Sigmoid colon (tissue), 7 donors: Measurements from ENCODE around the gene CTCF. TPM values are rescaled to one million over a fixed set of nuclear protein-coding genes. Genes with fewer than 3 reads are reported as not detected.

Source experiments
- DNase-seq: peaks from one replicate; pipeline ENCODE4 v3.0.0-alpha.2; 2019
- H3K27ac ChIP-seq, 4 donors: fragments of 200-600 bp; sonication (generic); one replicate each; pipeline ENCODE4 v1.5.1; 2016 to 2019; ENCODE audit warnings: mild to moderate bottlenecking in 1 of 4
- H3K27me3 ChIP-seq, 3 donors: fragments of 200-600 bp; sonication (generic); one replicate each; pipeline ENCODE4 v1.5.1; 2019; ENCODE audit warnings: mild to moderate bottlenecking in 1 of 3
- H3K36me3 ChIP-seq, 4 donors: fragments of 200-600 bp; sonication (generic); one replicate each; pipeline ENCODE4 v1.5.1; 2016 to 2019
- H3K4me1 ChIP-seq, 4 donors: fragments of 200-600 bp; sonication (generic); one replicate each; pipeline ENCODE4 v1.5.1; 2017 to 2019
- H3K4me3 ChIP-seq, 4 donors: fragments of 200-600 bp; sonication (generic); one replicate each; pipeline ENCODE4 v1.5.1; 2017 to 2019; ENCODE audit warnings: mild to moderate bottlenecking in 2 of 4, moderate library complexity in 1 of 4
- H3K9me3 ChIP-seq, 4 donors: fragments of 200-600 bp in 3 of 4; sonication (generic) in 3 of 4; one replicate each; pipeline versions ENCODE4 v1.5.1 to v1.6.1; 2013 to 2019
- EP300 ChIP-seq, 4 donors: sonication (generic); formaldehyde crosslinking; IDR thresholded peaks; one replicate each; pipeline ENCODE4 v1.6.1; 2017; ENCODE audit warnings: antibody characterized with exemption in 4 of 4
- POLR2A ChIP-seq, 2 donors: fragments of 450-650 bp; IDR thresholded peaks; one replicate each; pipeline ENCODE4 v1.6.1; 2016; ENCODE audit warnings: antibody characterized with exemption in 2 of 2, mild to moderate bottlenecking in 2 of 2, moderate library complexity in 2 of 2
- POLR2AphosphoS5 ChIP-seq, 4 donors: sonication (generic); formaldehyde crosslinking; IDR thresholded peaks; one replicate each; pipeline ENCODE4 v1.6.1; 2017; ENCODE audit warnings: antibody characterized with exemption in 4 of 4
- WGBS, 2 donors: extraction: QIAGEN DNeasy Blood & Tissue Kit; methylation state at CpG; one replicate each; pipeline ENCODE4 v1.1.7; 2013; 5-methylcytosine and 5-hydroxymethylcytosine counted together
- intact Hi-C: fragments of 100-400 bp; cut with DNase I; formaldehyde crosslinking; loops from one replicate; pipeline ENCODE4 v1.15.1; 2023
- polyA plus RNA-seq, 3 donors: library from polyadenylated mRNA; stranded (reverse); fragments of 200-250 nt; gene quantifications; one replicate each; pipeline ENCODE4 v1.2.3, GENCODE V29; 2013
- total RNA-seq, 4 donors: library from RNA; depleted of rRNA; stranded (reverse); fragments of >200 nt; gene quantifications; one replicate each; pipeline ENCODE4 v1.1.0, GENCODE V29; 2016
- TF ChIP-seq, protein P1 (sequence below), 4 experiments: fragments of 450-650 bp in 3 of 4; fragments of 200-600 bp in 1 of 4; IDR thresholded peaks; one replicate each; pipeline ENCODE4 v1.5.1; 2016 to 2019; ENCODE audit warnings: antibody characterized with exemption in 4 of 4, mild to moderate bottlenecking in 3 of 4, moderate library complexity in 2 of 4
- donor health status: healthy with polysubstance abuse.
- donor health status: Bipolar disorder and iron deficiency.
- donor health status: healthy.

CTCF gene
- total and polyA plus RNA-seq, 7 donors: 25.8 to 45.7 (median 29.2) TPM

DNA sequence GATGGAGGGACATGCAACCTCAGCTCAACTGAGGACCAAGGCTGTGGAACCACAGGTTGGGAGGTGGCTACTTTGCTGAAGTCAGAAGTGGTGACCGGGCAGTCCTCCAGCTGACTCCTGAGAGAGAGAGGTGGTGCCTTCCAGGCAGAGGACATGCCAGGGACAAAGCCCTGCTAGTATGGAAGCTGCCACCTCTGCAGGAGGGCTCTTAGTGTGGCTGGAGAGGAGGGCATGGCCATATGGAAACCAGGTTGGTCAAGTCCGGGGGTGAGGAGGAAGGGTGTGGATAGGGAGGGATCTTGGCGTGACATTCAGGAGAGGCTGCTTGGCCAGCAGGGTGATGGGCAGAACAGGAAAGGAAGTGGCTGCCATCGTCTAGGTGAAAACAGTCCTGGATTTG, 110.0 kb downstream of the CTCF start:
- TF ChIP-seq EP300 (IDR thresholded peaks at IDR 0.05) (no peak), POLR2A (IDR thresholded peaks at IDR 0.05) (no peak), POLR2AphosphoS5 (IDR thresholded peaks at IDR 0.05) (no peak)
- TF ChIP-seq, protein P1, sequence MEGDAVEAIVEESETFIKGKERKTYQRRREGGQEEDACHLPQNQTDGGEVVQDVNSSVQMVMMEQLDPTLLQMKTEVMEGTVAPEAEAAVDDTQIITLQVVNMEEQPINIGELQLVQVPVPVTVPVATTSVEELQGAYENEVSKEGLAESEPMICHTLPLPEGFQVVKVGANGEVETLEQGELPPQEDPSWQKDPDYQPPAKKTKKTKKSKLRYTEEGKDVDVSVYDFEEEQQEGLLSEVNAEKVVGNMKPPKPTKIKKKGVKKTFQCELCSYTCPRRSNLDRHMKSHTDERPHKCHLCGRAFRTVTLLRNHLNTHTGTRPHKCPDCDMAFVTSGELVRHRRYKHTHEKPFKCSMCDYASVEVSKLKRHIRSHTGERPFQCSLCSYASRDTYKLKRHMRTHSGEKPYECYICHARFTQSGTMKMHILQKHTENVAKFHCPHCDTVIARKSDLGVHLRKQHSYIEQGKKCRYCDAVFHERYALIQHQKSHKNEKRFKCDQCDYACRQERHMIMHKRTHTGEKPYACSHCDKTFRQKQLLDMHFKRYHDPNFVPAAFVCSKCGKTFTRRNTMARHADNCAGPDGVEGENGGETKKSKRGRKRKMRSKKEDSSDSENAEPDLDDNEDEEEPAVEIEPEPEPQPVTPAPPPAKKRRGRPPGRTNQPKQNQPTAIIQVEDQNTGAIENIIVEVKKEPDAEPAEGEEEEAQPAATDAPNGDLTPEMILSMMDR (IDR thresholded peaks at IDR 0.05): no peak
- Histone ChIP-seq H3K36me3 (no peaks in the 10 kb centered on the region), H3K9me3 (no peaks in the 10 kb centered on the region), H3K4me1 (peaks cover 0 to 33% (median 29%) of the 10 kb centered on the region in 4 donors), H3K27ac (peak overlapping the region in 1 of 4 donors; percentile 71), H3K4me3 (no peak overlapping the region), H3K27me3 (no peaks in the 10 kb centered on the region)
- DNase-seq: no peak
- intact Hi-C loops: loop anchor here (2.0 to 5.0 kb wide), 2 partner anchors 46 to 145 kb away; partner anchors contain the start of gene GFOD2
- WGBS, 2 donors: 14 to 45% methylated on average over 4 of the region's 4 CpGs

DNA sequence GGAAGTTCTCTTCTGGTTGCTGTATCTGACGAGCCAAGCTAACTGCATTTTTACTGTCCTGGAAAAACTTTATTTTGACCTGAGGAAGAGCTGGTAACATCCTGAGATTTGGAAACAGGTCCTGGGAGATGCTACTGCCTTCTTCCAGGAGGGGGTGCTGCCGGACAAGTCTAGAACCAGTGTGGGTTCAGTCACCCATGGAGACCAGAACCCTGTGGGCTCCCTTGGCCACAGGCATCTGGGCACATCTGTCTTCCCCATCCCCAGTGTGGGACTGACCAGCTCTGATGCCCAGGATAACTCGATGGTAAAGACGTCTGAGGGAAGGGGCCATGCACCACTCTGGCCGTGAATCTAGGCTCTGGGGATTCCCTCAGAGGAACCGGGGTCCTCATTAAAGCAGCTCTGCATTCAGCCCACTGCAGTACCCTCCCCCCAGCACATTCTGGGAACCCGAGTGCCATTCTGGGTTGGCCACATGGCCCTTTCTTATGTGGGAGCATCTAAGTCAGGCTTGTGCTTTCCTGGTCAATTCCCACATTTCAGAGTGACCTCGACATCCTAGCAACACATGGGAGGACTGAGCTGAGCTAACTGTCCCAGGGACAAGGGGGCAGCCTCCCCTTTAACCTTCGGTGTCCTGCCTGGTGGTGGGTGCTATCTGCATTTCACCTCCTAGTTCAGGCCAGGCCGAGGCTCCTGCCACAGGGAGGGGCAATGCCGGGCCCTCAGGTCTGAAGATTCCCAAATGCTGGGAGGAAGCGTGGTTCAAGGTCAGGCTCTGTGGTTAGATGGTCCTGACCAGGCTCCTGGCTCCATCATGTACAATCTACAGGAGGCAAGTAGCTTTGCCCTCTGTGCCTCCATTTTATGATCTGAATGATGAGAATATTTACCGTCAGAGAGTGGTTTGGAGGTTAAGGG, 110.7 kb downstream of the CTCF start:
- Histone ChIP-seq H3K27ac (peak overlapping the region; percentile 58 to 72 (median 70)), H3K4me3 (no peak overlapping the region), H3K4me1 (peaks cover 0 to 27% (median 24%) of the 10 kb centered on the region in 4 donors), H3K27me3 (no peaks in the 10 kb centered on the region), H3K9me3 (no peaks in the 10 kb centered on the region), H3K36me3 (no peaks in the 10 kb centered on the region)
- WGBS, 2 donors: 28 to 54% methylated on average over 13 of the region's 13 CpGs
- peak; percentile 83 for DNase-seq
- intact Hi-C loops: loop anchor here (2.0 to 5.0 kb wide), 2 partner anchors 46 to 144 kb away; partner anchors contain the start of gene GFOD2
- TF ChIP-seq, protein P1 (IDR thresholded peaks at IDR 0.05): peak in 3 of 4 experiments; percentile 57 to 74 (median 66)
- TF ChIP-seq POLR2AphosphoS5 (IDR thresholded peaks at IDR 0.05) (no peak), POLR2A (IDR thresholded peaks at IDR 0.05) (no peak)

DNA sequence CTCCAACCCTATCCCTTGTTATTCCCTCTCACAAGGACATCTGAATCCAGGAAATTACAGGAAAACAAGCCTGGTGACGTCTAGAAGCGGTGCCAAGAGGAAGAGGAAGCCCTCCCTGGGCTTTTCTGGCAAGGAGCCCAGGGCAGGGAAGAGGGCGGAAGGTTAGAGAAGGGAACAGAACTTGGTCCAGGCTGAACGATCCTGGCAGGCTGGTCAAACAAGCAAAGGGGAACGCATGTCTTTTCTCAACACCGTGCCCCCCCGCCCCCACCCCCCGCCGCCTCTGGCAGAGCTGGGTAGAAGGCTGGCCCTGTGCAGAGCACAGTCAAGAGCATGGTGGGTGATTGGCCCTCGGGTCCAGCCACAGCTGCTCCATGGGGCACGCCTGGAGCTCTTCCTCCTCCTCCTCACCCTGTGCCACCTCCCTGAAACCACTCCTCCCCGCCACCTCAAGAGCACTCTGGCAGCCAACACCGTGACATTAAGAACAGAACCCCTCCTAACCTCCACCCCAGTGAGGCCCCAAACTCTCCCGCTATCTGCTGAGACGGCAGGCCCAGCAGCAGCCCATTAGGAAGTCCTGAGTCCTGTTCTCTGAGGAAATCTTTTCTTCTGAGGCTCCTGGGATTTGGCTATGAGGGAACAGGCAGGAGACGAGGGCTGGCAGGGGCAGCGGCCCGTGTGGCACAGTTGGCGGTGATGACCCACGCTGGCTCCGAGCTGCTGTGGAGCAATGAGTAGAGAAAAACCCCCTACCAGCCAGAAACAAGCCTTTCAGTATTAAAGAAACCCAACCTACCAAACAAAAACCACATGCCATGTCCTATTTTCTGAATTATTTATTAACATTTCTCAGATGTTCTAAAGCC, 111.6 kb downstream of the CTCF start:
- Histone ChIP-seq H3K9me3 (no peaks in the 10 kb centered on the region), H3K36me3 (no peaks in the 10 kb centered on the region), H3K4me1 (peaks cover 0 to 32% (median 28%) of the 10 kb centered on the region in 4 donors), H3K27ac (peak overlapping the region; percentile 58 to 72 (median 70)), H3K4me3 (no peak overlapping the region), H3K27me3 (no peaks in the 10 kb centered on the region)
- 26 to 50% methylated on average over 21 of the region's 21 CpGs for WGBS, 2 donors
- DNase-seq: peak; percentile 84
- no peak for TF ChIP-seq EP300 (IDR thresholded peaks at IDR 0.05)
- no peak for TF ChIP-seq POLR2A (IDR thresholded peaks at IDR 0.05)
- peak in 2 of 4 donors; percentile 26 to 39 for TF ChIP-seq POLR2AphosphoS5 (IDR thresholded peaks at IDR 0.05)
- intact Hi-C loops: loop anchor here (2.0 to 5.0 kb wide), 2 partner anchors 45 to 143 kb away; partner anchors contain the start of gene GFOD2

DNA sequence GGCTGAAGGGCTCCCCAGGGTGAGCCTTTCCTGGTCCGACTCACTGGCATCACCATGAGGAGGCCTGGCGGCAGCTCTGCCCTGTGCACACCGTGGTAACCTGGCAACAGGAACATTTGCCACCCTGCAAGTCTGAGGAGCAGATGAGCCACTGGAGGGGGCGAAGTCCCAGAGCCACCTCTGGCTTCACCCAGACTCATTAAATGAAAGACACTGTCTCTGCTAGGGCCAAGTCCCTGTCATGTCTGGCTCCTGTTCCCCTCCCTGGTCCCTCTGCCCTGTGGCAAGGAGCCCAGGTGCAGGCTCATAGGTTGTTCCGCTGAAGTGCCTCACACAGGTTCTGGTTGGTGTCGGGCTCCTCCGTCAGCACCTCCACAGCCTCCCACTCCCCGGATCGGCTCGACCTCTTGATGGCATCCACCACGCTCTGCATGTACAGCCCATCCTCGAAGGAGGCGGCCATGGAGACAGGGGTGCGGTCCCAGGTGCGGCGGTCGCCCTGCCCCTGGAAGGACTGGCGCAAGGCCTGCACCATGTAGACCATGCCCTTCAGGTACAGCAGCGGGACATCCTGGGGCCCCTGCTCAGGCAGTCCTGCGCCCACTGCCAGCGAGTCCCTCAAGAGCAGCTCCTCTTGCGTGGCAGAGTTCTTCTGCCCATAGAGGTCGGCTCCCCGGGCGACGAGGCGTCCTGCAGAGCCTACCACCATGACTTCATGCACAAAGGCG, 112.7 kb downstream of the CTCF start:
- Histone ChIP-seq H3K4me1 (peaks cover 0 to 33% (median 29%) of the 10 kb centered on the region in 4 donors), H3K9me3 (no peaks in the 10 kb centered on the region), H3K36me3 (no peaks in the 10 kb centered on the region), H3K4me3 (no peak overlapping the region), H3K27ac (peak overlapping the region; percentile 58 to 72 (median 70)), H3K27me3 (no peaks in the 10 kb centered on the region)
- intact Hi-C loops: loop anchor here (5.0 kb wide), 1 partner anchor 142 kb away; no protein-coding TSS in a partner anchor
- 47 to 92% methylated on average over 28 of the region's 28 CpGs for WGBS, 2 donors
- no peak for DNase-seq
- TF ChIP-seq POLR2A (IDR thresholded peaks at IDR 0.05): no peak
- TF ChIP-seq, protein P1 (IDR thresholded peaks at IDR 0.05): no peak
- no peak for TF ChIP-seq POLR2AphosphoS5 (IDR thresholded peaks at IDR 0.05)
- no peak for TF ChIP-seq EP300 (IDR thresholded peaks at IDR 0.05)
